ENCODE measurements around the gene NR5A1.

Gene NR5A1

DNA sequence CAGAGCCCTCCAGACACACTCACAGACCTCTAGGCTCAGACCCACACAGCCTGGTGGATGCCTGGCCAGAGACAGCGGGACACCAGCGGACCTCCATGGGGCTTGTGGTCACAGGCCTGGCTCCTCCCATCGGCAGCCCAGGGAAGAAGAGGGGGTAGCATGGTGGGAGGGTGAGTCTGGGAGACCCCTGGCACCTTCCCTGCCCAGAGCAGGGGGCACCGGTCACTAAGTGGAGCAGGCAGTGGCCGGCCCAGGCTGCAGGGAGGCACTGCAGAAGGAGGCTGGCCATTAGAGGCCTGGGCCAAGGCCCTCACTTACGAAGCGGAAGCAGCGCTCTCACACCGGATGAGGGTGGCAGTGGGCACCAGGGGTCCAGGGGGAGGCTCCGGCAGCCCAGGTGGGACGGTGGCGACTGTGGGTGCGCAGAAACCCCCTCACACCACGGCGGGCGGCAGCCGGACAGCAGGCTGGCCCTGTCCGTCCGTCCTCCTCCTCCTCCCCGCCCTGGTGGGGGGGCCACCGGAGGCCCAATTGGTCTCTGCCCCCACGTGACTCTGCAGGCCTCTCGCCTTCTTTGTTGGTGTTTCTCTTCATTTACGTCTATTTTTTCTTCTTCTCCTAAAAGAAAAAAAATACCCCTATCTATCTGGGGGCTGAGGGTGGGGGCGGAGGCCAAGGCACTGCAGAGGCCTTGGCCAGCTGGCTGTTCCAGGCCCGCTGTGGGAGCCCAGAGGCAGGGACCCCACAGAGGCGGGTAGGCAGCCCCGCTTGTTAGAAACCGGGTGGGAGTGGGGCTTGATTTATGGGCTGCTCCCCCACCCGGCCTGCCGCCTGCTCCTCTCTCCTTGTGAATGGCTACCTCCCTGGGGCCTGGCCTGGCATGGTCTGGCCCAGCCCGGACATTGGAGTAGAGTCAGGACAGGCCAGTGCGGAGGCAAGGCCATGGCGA, at the start of gene NR5A1:
TSS of gene NR5A1 (minus strand) at position 469 of the 949 bp plus-strand sequence. CDS start 4,004 bp downstream, outside the sequence.
- DNase-seq = no peak

DNA sequence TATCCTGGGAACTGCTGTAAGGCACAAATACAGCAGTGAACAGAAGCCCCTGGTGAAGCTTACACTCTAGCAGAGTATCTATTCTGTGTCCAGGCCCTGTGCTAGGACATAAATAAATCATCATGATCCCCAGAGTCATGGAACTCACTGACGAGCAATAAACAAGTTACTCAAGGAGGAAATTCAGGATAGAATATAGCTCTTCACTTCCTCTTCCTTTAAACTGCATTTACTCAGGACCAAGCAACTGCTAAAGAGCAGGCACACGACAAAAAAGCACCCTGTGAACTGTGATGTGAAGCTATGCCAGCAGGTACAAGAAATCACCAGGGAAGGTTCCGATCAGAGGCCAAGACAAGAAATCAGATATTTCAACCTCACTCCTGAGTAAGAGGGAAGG, 47.8 kb upstream of the NR5A1 start:
- no peak for DNase-seq

DNA sequence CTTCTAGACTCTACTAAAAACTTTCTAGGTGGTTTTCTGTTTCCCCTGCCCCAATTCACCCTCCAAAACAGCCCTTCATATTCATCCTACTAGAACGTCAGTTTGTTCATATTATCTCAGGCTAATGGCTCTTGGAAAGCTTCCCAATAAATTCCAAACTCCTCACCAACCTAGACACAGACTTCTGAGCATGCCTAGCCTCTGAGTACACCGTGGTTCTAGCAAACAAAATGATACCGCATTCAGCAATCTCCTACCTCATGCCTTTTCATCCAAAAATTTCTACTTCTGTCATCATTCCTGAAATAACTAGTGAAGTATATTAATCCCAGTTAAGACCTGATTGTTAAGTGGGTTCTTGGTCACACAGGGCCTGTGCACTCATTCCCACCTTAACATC, 46.5 kb upstream of the NR5A1 start:
- DNase-seq = no peak

- no peak for DNase-seq
Observed at GRCh38 chr9:124552273-124552605, 45.0 kb upstream of the NR5A1 start.

DNA sequence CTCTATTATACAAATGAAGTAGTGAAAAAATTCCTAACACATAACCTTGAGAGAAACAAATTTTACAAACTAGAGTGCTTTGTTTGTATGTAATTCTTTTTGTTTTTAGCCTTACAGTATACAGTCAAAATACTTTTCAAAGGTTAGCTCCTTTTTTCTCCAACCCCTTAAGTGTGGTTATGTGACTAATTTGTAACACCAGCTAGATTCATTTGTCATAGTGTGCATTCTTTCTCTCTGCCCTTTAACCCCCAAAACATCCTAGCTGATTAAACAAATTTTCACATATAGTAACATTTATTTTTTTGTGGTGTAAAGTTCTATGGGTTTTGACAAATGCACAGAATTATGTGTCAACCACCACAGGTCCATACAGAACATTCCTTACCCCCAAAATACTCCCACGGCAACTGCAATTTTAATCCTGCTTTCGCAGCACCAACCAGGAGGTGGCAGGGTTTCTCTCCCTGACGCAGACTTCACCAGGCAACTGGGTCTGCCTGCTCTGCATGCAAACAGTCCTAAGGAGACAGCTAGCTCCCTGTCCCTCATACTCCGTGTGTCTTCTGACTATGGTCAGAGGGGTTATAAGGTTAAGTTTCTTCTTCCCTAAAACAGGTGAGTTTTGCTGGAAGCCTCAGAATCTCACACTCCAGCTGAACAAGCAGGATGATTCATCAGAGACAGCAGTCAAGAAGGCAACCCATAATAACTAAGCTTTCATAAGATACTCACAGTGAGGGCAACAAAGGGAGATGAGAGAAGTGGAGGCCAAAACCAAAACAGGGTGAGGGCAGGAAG, 44.5 kb upstream of the NR5A1 start:
- no peak for DNase-seq

- no peak for DNase-seq
Observed at GRCh38 chr9:124550072-124550471, 42.9 kb upstream of the NR5A1 start.

DNA sequence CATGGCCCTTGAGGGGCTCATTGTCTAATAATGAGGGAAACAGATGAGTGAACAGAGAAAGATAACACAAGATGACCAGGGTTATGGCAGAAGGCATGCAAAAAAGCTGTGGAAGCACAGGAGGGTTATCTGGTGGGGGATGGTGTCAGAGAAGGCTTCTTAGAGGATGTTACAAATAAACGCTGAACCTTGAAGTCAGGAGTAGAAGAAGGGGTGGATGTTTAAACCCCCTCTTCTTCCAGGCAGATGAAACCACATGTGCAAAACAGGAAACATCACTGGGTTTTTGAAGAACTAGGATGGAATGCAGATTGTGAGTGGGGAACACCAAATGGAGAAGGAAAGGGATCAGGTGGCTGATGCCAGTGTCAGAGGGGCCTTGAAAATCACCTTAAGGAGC, 41.8 kb upstream of the NR5A1 start:
- DNase-seq = no peak

GRCh38 chr9:124544535-124544934, 37.3 kb upstream of the NR5A1 start:
- no peak for DNase-seq

- no peak for DNase-seq
Observed at GRCh38 chr9:124541824-124542223, 34.6 kb upstream of the NR5A1 start.

DNA sequence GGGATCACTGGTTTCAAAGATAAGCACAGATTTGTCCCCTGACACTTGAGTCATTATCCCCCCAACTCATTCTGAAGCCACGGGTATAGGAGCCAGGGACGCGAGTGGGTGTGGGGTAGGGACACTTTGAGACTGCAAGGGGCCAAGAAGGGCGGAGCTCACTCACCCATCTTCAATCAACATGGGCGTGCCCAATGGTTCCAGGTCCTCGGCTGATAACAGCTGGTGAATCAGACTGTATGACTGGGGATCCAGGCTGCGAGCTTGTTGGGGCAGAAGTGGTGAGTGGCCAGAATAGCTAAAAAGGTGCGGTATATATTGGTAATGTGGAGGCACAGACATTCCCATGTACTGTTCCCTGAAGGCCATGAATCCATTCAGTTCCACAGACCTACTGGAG, 30.7 kb upstream of the NR5A1 start:
- no peak for DNase-seq

DNA sequence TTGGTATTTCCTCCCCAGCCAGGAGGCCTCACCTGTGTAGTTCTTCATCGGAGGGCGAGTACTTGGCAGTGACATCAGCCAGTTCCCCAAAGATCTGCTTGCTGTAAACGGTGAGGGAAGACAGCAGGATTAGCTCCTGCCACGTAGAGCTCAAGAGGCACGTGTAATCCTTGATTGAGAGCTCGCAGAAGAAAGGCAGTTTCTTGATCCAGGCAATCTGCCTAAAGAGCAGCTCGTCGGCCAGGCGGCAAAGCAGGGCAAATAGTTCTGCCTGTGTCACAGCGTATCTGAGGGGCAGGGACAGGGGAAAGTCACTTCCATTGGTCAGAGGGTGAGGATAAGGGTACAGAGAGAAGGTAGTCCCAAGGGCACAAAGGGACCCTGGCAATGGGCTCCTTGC, 28.6 kb upstream of the NR5A1 start:
- DNase-seq = no peak

DNA sequence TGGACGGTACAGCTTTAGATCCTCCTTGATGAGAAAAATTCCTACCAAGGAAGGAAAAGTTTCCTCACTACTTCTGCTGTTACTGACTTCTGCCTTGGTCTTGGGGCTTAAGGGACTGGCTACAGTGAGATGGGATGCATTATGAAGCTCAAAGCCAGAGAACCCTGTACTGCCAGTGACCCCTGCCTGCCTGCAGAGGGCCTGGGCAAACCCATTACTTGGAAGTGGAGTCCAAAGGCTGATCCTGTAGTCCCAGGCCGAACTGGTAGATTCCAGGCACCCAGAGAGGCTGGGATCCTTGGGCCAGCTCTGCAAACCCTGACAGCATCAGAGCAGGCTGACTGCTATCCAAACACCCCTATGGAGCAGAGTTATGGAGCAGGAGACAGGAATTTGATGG, 25.7 kb upstream of the NR5A1 start:
- no peak for DNase-seq

- DNase-seq = no peak
Observed at GRCh38 chr9:124531115-124531514, 23.9 kb upstream of the NR5A1 start.

- no peak for DNase-seq
Observed at GRCh38 chr9:124530246-124530645, 23.0 kb upstream of the NR5A1 start.

DNA sequence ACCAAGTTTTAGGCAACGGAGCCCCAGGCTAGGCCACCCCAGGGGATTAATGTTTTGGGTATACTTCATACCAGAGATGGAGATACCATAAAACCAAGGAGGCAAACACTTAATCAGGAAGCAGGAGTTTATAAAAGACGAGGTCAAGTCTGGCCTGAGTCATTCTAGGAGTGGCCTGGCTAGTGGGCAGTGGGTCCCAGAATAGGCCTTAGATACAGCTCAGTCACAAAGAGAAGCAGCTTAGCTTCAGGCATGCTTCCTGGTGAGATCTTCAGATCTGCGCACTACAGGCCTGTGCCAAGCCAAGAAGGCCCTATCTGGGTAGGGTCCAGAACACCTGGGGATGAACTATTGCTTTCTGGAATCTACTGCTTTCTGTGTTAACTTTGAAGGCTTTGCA, 20.6 kb upstream of the NR5A1 start:
- DNase-seq = no peak

DNA sequence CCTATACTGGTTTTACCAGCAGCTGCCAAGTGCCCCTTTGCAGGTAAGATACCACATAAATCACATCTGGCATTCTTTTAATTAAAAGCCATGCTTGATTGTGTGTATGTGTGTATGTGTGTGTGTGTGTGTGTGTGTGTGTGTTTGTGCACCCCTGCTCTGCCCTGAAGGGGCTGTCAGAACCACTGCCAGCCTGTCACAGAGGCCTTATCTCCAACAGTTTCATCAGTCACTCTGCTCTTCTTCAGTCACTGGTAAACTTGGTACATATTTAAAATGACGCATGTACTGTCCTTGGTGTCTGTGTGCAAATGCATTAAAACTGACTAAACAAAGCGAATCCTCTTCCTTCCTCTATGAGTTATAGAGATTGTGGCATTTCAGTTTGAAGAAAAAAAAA, 19.0 kb upstream of the NR5A1 start:
- no peak for DNase-seq

DNA sequence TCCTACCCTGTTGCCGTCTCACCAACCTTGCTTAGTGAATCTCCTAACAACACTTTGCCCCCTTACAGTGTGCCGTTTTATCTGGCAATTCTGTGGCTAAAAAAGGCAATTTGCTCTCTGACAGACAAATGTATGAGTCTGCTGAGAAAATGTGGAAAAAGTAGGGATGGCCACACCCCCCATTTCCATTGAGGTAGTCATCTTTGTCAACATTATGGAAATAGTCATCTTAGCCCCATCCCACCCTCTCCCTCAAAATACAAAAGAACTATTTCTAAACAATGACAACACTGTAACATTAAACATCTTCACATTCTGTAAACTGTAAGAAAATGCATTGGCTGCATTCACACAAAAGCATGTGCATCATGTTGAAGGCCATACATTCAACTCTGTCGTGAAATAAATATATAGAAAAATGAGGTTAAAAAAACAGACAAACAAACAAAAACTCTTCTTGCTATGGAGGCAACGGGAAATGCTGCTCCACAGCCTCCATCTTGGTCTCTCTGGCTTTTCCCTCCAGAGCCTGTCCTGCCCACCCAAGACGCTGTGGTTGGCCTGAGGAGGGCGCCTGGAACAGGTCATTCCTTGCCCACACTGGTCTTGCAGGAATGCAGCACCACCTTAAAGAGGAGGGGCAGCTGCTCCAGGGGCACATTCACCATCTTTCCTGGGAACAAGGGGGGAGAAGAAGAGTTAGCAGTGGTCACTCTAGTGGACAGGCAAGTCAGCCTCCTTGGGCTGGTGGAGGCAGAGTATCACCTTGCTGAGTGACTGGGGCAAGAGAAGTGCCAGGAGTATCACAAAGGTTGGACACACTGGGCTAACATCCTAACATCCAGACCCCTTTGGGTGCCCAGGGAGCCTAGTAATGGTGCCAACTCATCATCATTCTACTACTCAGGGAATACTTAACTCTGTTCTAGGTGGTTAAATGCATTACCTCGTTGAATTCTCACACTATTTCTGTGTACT, 15.2 kb upstream of the NR5A1 start:
- DNase-seq = no peak

DNA sequence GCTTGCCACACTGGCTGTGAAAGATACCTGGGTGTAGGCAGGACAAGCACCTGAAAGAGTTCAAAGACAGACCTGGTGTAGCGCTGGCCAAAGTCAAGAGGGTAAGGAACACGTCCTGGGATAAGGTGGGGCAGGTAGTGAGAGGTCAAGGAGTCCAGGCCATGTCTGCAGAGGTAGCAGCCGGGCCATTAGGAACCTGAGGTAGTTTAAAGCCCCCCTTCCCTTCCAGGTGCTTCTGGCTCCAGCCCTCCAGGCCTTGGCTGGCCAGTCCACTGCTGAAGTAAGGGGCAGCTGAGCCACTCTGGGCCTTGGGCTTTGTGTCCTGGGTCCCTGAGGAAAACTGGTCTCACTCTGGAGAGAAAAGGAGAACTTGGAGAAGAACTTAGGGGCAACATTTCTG, 13.9 kb upstream of the NR5A1 start:
- DNase-seq = no peak

- DNase-seq = no peak
Observed at GRCh38 chr9:124520206-124520596, 13.0 kb upstream of the NR5A1 start.

GRCh38 chr9:124518116-124518515, 10.9 kb upstream of the NR5A1 start:
- DNase-seq = no peak

DNA sequence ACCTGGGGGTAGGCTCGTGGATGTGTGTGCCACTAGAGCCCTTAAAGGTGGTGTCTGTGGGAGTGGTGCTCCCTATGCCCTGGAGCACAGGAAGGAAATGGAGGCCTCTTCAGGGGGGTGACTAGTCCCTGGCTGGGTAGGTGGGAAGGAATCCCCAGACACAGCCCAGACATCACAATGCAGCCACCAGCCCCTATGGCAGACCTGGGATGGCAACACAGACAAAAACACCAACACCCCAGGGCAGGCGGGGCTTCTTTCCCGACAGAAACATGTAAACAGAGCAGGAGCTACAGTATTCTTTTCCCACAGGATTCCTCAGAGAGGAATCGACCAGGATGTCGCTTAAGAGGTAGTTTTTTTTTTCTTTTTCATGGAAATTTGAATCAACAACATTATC, 10.4 kb upstream of the NR5A1 start:
- DNase-seq = no peak

DNA sequence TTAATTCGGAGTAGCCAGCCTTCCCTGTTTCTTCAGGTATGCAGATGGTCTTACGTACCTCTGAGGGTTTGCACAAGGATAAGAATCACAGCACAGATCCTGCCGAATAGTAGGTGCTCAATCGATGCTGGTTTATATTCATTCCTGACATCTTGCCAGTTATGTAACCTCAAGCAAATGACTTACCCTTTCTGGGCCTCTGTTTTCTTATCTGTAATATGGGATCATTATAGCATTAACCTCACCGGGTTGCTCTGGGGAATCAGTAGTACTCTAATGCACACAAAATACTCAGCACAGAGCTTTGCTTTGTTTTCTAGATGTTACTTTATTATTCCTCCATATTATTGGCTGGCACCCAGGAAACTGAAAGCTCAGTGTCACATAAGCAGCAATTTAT, 7.7 kb upstream of the NR5A1 start:
- no peak for DNase-seq

DNA sequence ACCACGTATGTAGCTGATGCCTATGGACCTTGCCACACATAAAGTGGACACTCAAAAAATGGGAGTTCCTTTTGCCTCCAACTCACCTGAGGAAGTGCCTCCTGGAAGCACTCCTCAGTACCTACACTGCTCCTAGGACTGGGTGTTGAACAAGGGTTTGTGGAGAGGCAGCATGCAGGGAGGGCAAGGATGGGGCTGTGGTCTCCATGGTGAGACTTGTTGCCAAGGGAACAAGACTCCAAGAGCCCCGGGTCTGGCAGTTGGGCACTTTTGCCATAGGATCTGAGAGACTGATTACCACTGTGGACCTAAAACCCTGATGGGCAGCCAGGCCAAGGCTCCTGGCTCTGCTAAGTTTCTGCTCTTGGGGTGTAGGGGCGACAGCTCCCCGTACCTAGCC, 6.9 kb upstream of the NR5A1 start:
- no peak for DNase-seq
